BJ (cell line): ENCODE data around the gene DHX32. TPM values are rescaled to one million over a fixed set of nuclear protein-coding genes. Genes with fewer than 3 reads are reported as not detected.

Source experiments
- CTCF ChIA-PET: fragments of 350-600 bp; formaldehyde crosslinking; extraction: SDS; loops from one replicate; lab custom pipeline; 2021; ENCODE audit warnings: antibody characterized with exemption, inconsistent platforms; lab: Yijun Ruan, JAX
- POLR2A ChIA-PET: fragments of 300-600 bp; sonication (Branson Sonifier 250); formaldehyde crosslinking; extraction: SDS; loops from one replicate; lab custom pipeline; 2021; ENCODE audit warnings: antibody characterized with exemption; lab: Charles Lee
- DNase-seq: peaks from one replicate; pipeline ENCODE4 v3.0.0-alpha.2; 2011; ENCODE audit warnings: low read depth
- H3K27me3 ChIP-seq: 2 replicates; pipeline ENCODE4 v1.6.0; 2011; ENCODE audit warnings: low read length; ENCODE audit not compliant: control insufficient read depth, insufficient read depth
- H3K36me3 ChIP-seq: 2 replicates; pipeline ENCODE4 v1.5.1; 2011; ENCODE audit warnings: low read length; ENCODE audit not compliant: control insufficient read depth, insufficient read depth
- H3K4me3 ChIP-seq: 2 replicates; pipeline ENCODE4 v1.5.1; 2011; ENCODE audit warnings: low read depth, mild to moderate bottlenecking, control low read depth, low read length
- CTCF ChIP-seq: IDR thresholded peaks from 2 replicates; pipeline ENCODE4 v1.5.1; 2011; ENCODE audit warnings: low read depth, mild to moderate bottlenecking, control low read depth, inconsistent platforms, low read length, moderate library complexity; ENCODE audit not compliant: insufficient read depth
- polyA plus RNA-seq: library from polyadenylated mRNA; depleted of rRNA; stranded (reverse); fragments of >200 nt; gene quantifications from 2 replicates; pipeline ENCODE4 v1.2.3, GENCODE V29; 2011

DHX32 gene
- polyA plus RNA-seq, 1 experiment: 18.2 TPM

GRCh38 chr10:125865120-125865519 lies 16.0 kb downstream of the DHX32 start:
- H3K36me3 ChIP-seq: peaks cover 4% of the 10 kb centered on the region
- ChIA-PET POLR2A (no interaction called here), CTCF (interaction anchor here (1.2 to 1.4 kb wide), 2 partner anchors 21 to 639 kb away, joined by 3 to 4 read pairs; no protein-coding TSS in a partner anchor)
- H3K4me3 ChIP-seq: no peak overlapping the region
- DNase-seq: no peak
- TF ChIP-seq CTCF: no peak
- H3K27me3 ChIP-seq: no peaks in the 10 kb centered on the region

GRCh38 chr10:125859128-125859817 lies 21.8 kb downstream of the DHX32 start:
- peaks cover 6% of the 10 kb centered on the region for H3K36me3 ChIP-seq
- CTCF ChIA-PET: interaction anchor here (1.1 kb wide), 1 partner anchor 11 kb away, joined by 3 read pairs; no protein-coding TSS in a partner anchor
- no peak for TF ChIP-seq CTCF
- DNase-seq: no peak
- POLR2A ChIA-PET: no interaction called here
- no peaks in the 10 kb centered on the region for H3K27me3 ChIP-seq
- no peak overlapping the region for H3K4me3 ChIP-seq

DNA sequence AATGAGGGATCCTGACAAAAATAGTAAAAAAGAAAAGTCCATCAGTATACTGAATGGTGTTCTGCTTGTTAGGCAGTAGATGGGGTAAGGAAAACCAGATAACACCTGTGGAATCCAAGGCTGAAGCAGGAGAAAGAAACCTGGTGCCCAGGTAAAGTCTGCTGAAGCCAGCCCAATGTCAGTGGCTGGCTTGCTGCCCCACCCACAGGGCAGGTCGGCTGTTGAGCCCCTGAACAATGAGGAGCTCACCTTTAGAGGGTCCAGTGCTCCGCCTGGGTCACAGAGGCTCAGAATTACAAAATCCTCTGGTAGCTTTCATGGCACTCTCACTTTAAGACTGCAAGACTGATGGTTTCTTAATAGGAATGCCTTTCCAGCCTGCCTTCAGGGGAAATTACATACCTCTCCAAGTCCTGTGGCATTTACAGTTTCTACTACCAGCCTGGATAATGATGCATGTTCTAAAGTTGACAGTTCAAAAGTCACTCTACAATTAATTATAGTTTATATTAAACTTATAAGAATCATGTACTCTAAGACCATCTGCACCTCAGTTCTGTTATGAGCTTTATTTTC lies 23.8 kb downstream of the DHX32 start:
- Histone ChIP-seq H3K27me3 (no peaks in the 10 kb centered on the region), H3K4me3 (no peak overlapping the region), H3K36me3 (peaks cover 8% of the 10 kb centered on the region)
- TF ChIP-seq CTCF: no peak
- ChIA-PET CTCF (interaction anchor here (1.0 kb wide), 1 partner anchor 12 kb away, joined by 3 read pairs; no protein-coding TSS in a partner anchor), POLR2A (no interaction called here)
- no peak for DNase-seq

GRCh38 chr10:125852487-125852886 lies 28.6 kb downstream of the DHX32 start:
- POLR2A ChIA-PET: no interaction called here

More at GRCh38 chr10:125852487-125852886, 28.6 kb downstream of the DHX32 start:
- TF ChIP-seq CTCF: no peak
- CTCF ChIA-PET: no interaction called here
- Histone ChIP-seq H3K4me3 (no peak overlapping the region), H3K27me3 (no peaks in the 10 kb centered on the region), H3K36me3 (peaks cover 11% of the 10 kb centered on the region)
- DNase-seq: no peak
